NCI-H1930 (cell line): ENCODE data around the gene SULF2.
"Not testable (repeated sequence)": the region's sequence is repeated elsewhere in the genome, so short reads cannot be mapped to it uniquely, and the experiment has no call there.

ENCODE experiments used
- DNase-seq, 2 experiments: peaks; one replicate each; lab custom pipeline; 2025; lab: John Stamatoyannopoulos, UW

Gene SULF2

GRCh38 chr20:47785311-47785853, at the start of gene SULF2:
Gene SULF2 (minus strand): TSS chr20:47785481. CDS start chr20:47757363, 28,118 bp downstream.
- no peak for DNase-seq

- not testable (repeated sequence) for DNase-seq
Measured at GRCh38 chr20:47831675-47832074, 46.4 kb upstream of the SULF2 start.

- not testable (repeated sequence) for DNase-seq
Measured at GRCh38 chr20:47826716-47827115, 41.4 kb upstream of the SULF2 start.

GRCh38 chr20:47826006-47826405, 40.7 kb upstream of the SULF2 start:
- not testable (repeated sequence) for DNase-seq

- DNase-seq: no peak
Measured at GRCh38 chr20:47825011-47825762, 39.9 kb upstream of the SULF2 start.

- not testable (repeated sequence) for DNase-seq
Measured at GRCh38 chr20:47823941-47824340, 38.7 kb upstream of the SULF2 start.

- DNase-seq: no peak
Measured at GRCh38 chr20:47821481-47822100, 36.3 kb upstream of the SULF2 start.

GRCh38 chr20:47818996-47819609, 33.8 kb upstream of the SULF2 start:
- DNase-seq: no peak

GRCh38 chr20:47818466-47818865, 33.2 kb upstream of the SULF2 start:
- DNase-seq: no peak

GRCh38 chr20:47818016-47818415, 32.7 kb upstream of the SULF2 start:
- no peak for DNase-seq

- DNase-seq: no peak
Measured at GRCh38 chr20:47817573-47817972, 32.3 kb upstream of the SULF2 start.

GRCh38 chr20:47816487-47817451, 31.5 kb upstream of the SULF2 start:
- DNase-seq: no peak

GRCh38 chr20:47815866-47816265, 30.6 kb upstream of the SULF2 start:
- DNase-seq: no peak

GRCh38 chr20:47815416-47815806, 30.1 kb upstream of the SULF2 start:
- no peak for DNase-seq

GRCh38 chr20:47814632-47815415, 29.5 kb upstream of the SULF2 start:
- no peak for DNase-seq

- DNase-seq: no peak
Measured at GRCh38 chr20:47810721-47811347, 25.6 kb upstream of the SULF2 start.

GRCh38 chr20:47810116-47810677, 24.9 kb upstream of the SULF2 start:
- DNase-seq: no peak

GRCh38 chr20:47809161-47809960, 24.1 kb upstream of the SULF2 start:
- DNase-seq: no peak

GRCh38 chr20:47805951-47806350, 20.7 kb upstream of the SULF2 start:
- no peak for DNase-seq
